Measurements from ENCODE around the gene PALD1.

PALD1 gene

DNA sequence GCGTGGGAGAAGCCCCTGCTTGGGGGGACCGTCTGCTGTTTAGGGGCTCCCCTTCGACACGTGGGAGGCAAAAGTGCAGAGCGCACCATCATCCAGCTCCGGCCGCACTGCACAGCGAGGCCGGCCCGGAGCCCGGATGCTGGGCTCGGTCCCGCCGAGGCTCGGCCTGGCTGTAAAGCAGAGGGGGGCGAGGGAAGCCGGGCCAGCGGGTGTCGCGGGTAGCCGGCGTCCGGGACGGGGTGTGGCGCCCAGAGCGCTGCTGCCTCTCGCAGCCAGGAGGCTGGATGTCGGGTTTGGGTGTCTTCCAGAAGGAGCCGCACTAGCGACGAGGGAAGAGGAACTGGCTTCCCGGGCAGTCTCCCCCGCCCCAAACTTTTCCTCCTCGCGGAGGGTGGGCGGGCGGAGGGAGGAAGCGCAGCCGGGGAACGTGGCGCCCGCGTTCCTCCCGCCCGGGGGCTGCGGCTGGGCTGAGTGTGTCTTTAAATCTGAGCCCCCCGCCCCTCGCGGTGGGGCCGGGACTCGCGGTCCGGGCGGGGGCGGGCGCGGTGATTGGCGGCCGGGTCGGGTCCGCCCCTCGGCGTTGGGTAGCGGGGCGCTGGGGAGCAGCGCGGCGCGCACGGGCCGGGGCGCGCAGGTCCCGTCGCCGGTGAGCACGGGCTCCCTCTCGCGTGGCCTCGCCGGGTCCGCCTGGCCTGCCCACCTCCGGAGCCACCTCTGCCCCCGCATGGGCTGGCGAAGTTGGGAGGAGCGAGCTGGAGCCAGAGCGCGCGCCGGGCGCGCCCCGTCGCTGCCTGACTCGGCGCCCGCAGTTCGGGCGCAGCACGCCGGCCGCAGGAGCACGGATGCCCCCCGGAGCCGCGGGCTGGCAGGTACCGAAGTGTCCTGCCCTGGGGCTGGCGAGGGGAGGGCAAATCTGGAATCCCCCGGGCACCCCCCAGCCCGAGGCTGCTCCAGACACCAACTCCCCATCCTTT, at the start of gene PALD1:
Gene PALD1 (plus strand): TSS at position 577 of the 974 bp plus-strand sequence. CDS start 47,185 bp downstream, outside the sequence.
- peak in 1 of 3 donors; percentile 32 for DNase-seq (ENCODE audit: low read depth in 2 of 3, low spot score in 1 of 3)

DNA sequence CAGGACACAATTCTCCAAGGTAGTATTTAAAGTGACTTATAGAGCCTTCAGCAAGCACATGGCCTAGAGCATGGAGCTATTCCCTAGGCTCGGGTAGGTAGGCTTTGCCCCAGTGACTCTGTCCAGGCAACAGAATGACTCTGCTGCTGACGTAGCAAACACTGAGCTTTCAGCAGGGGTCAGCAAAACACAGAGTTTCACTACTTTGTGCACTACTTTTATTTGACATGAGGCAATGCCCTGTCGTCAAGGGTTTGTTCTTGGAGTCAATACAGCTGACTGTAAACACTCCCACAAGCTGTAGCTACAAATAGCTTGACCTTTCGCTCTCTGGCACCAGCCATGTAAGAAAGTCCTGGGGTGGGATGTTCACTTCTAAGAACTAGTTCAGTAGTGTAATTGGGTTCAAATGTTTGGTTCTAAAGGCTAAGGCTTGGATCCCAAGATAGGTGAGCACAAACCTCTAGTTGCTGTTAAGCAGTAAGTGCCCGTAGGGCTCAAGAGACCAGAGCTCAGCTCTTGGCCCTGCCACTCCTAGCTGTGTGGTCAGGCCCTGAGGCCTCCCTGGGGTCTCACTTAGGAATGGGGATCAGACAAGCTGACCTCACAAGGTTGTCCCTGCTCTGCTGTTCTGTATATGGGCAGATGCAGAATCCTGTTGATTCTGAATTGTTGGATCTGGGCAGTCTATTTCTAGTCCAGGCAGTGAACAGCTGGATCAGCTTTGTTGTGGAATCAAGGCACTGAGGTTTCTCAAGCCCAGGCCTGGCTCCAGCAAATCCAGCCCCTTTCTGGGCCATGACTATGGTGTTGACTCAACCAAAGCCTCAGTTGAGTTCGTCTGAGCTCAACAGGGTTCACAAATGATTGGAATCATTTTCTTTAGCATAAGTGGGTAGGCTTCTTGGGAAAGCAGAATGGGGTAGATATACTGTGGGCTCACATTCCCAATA, 47.8 kb upstream of the PALD1 start:
- no peak for DNase-seq (ENCODE audit: low read depth in 2 of 3, low spot score in 1 of 3)

- DNase-seq (ENCODE audit: low read depth in 2 of 3, low spot score in 1 of 3): no peak
Measured at GRCh38 chr10:70432101-70432500, 46.5 kb upstream of the PALD1 start.

- DNase-seq (ENCODE audit: low read depth in 2 of 3, low spot score in 1 of 3): no peak
Measured at GRCh38 chr10:70432561-70433263, 45.9 kb upstream of the PALD1 start.

DNA sequence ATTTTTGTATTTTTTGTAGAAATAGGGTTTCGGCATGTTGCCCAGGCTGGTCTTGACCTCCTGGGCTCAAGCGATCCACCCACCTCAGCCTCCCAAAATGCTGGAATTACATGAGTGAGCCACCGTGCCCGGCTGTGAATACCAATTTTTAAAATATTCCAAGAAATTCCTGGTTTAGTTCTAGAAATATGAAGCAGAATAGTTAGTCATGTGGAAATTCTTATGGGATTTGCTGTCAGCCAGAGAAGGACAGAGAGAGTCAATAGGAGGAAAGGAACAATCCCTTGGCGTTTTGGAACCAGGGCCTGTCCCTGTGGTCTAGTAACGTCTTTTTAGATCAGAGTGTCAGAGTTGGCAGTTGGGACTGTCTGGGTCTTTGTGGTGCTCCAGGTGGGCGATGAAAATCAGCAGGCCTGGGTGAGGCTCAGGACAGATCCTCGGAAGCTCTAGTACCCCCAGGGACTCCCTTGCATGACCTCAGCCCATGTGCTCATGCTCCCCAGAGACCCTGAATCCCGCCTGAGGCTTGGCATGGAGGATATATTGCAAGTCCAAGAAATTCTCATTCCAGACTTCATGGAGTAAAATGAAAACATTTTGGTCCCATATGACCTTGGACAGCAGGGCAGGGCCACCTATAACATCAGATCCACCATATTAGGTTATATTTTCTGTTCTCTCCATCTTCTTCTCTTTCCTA, 44.8 kb upstream of the PALD1 start:
- no peak for DNase-seq (ENCODE audit: low read depth in 2 of 3, low spot score in 1 of 3)

GRCh38 chr10:70435241-70436085, 43.1 kb upstream of the PALD1 start:
- DNase-seq (ENCODE audit: low read depth in 2 of 3, low spot score in 1 of 3): no peak

DNA sequence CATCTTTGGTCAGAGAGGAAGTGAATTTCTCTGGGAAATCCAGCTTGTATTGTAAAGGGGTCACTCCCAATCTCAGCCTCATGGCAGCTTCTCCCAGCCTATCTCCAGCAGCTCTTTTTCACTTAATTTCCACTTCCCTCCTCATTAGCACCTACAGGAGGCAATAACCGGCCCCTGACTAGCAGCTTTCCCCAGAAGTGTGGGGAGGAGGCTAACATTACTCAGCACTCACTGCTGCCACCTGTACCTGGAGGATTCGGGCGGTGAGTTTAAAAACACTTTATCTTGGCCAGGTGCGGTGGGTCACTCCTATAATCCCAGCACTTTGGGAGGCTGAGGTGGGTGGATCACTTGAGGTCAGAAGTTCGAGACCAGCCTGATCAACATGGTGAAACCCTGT, 40.8 kb upstream of the PALD1 start:
- no peak for DNase-seq (ENCODE audit: low read depth in 2 of 3, low spot score in 1 of 3)

DNA sequence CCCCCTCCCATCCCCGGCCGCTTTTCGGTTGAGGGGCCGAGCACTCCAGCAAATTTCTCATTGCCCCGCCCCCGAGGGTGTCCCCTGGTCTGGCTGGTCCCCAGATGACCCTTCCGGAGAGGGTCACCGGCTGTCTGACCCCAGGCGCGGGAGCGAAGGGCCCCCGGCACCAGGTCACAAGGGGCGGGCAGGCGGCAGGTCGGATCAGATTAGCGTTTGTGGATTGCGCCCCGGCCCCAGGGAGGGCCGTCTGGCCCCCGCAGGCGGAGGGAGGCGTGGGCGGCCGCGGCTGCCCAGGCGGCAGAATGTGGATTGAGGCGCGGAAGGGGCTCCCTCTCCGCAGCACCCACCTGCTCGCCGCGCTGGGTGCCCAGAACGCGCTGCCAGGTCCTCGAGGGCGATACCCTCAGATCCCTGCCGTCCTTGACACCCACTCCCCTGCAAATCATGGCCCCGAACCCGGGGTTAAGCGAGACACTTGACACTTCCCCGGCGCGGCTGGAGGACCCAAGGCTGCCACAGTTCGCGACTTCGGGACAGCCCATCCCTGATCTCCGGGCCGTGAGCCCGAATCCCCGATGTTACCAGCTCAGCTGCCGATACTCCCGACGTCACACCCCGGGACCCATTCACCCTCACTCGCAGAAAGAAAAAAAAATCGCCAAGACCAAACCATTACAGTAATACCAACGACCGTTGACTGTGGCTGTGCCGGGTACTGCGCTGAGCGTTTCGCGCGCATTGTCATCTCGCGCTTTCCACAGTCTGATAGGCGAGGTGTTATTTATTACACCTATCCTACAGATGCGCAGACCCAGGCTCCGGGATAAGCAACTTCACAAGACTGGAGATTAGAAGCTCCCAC, 38.0 kb upstream of the PALD1 start:
- DNase-seq (ENCODE audit: low read depth in 2 of 3, low spot score in 1 of 3): no peak

GRCh38 chr10:70441161-70441894, 37.2 kb upstream of the PALD1 start, which contains the start of gene NODAL:
Gene NODAL, minus strand, starts transcription at chr10:70441681. Its CDS starts 14 bp downstream, at chr10:70441667.
- no peak for DNase-seq (ENCODE audit: low read depth in 2 of 3, low spot score in 1 of 3)

DNA sequence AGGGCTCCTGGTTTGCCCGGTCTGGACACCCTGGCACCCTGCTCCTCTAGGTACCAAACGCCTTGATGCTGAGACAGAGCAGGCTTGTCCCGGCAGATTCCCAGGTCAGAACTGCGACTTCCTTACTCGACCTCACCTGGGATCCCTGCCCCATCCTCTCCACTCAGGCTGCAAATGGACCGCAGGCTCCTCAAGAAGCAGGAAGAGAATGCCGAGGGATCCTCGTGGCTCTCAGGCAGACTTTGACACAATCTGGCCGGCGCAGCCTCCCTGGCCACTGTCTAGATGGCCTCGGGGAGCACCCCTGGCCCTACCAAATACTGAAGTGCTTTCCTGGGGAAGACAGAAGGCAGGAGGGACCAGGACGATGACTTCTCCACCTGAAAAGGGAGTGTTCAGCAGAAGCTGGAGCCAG, 36.7 kb upstream of the PALD1 start:
- no peak for DNase-seq (ENCODE audit: low read depth in 2 of 3, low spot score in 1 of 3)

GRCh38 chr10:70442332-70442988, 36.1 kb upstream of the PALD1 start:
- DNase-seq (ENCODE audit: low read depth in 2 of 3, low spot score in 1 of 3): no peak

- DNase-seq (ENCODE audit: low read depth in 2 of 3, low spot score in 1 of 3): no peak
Measured at GRCh38 chr10:70444744-70445143, 33.8 kb upstream of the PALD1 start.

- no peak for DNase-seq (ENCODE audit: low read depth in 2 of 3, low spot score in 1 of 3)
Measured at GRCh38 chr10:70445718-70446657, 32.6 kb upstream of the PALD1 start.

GRCh38 chr10:70448236-70448635, 30.3 kb upstream of the PALD1 start:
- DNase-seq (ENCODE audit: low read depth in 2 of 3, low spot score in 1 of 3): no peak

DNA sequence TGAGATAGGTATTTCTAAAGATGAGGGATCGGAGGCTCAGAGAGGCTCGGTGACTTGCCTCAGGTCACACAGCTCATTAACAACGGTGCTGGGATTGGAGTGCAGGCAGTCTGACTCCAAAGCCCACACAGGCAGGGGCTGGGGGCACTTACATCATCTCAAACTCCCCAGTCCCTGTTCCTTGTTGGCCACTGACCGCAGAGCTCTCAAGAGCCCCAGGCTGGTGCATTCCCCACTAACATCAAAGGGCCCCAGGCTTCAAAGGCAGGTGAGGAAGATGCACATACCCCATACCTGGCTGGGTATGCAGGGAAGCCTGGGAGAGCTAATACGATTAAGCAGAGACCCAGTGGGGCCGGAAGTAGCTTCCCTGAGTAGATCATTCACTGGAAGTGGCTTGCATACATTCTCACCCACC, 23.3 kb upstream of the PALD1 start:
- no peak for DNase-seq (ENCODE audit: low read depth in 2 of 3, low spot score in 1 of 3)

- DNase-seq (ENCODE audit: low read depth in 2 of 3, low spot score in 1 of 3): no peak
Measured at GRCh38 chr10:70456164-70456563, 22.4 kb upstream of the PALD1 start.

Data from stimulated activated CD4-positive, alpha-beta T cell treated with anti-CD3 and anti-CD28 coated beads, Interleukin-12 subunit alpha, Interleukin-12 subunit beta, amount 100 ng/mL, for 48 hours (primary cell).